GM20000 (cell line): Measurements from ENCODE around the gene ACOT12.
"Not testable (repeated sequence)": the region's sequence is repeated elsewhere in the genome, so short reads cannot be mapped to it uniquely, and the experiment has no call there.

ENCODE experiments used
- DNase-seq: peaks from one replicate; pipeline ENCODE4 v3.0.0; 2012; ENCODE audit warnings: low spot score
- CTCF ChIP-seq: IDR thresholded peaks from 2 replicates; pipeline ENCODE4 v1.5.1; 2012; ENCODE audit warnings: mild to moderate bottlenecking, control low read depth; ENCODE audit errors: extremely low read depth, missing control alignments

Gene ACOT12

GRCh38 chr5:81409896-81410295 lies 16.0 kb upstream of the ACOT12 start:
- DNase-seq, result no peak
- no peak for TF ChIP-seq CTCF

- TF ChIP-seq CTCF, result no peak
- DNase-seq, result no peak
These were observed 15.4 kb upstream of the ACOT12 start for GRCh38 chr5:81409361-81409760.

- no peak for DNase-seq
- TF ChIP-seq CTCF, result no peak
These were observed 14.6 kb upstream of the ACOT12 start for GRCh38 chr5:81408496-81408895.

- DNase-seq, result not testable (repeated sequence)
These were observed 13.9 kb upstream of the ACOT12 start for GRCh38 chr5:81407811-81408210.

- TF ChIP-seq CTCF, result no peak
- no peak for DNase-seq
These were observed 11.4 kb upstream of the ACOT12 start for GRCh38 chr5:81405126-81405891.

- no peak for TF ChIP-seq CTCF
- DNase-seq, result no peak
These were observed 8.4 kb upstream of the ACOT12 start for GRCh38 chr5:81402192-81402930.

GRCh38 chr5:81401266-81401665 lies 7.3 kb upstream of the ACOT12 start:
- no peak for DNase-seq
- no peak for TF ChIP-seq CTCF

- no peak for TF ChIP-seq CTCF
- DNase-seq, result no peak
These were observed 6.4 kb upstream of the ACOT12 start for GRCh38 chr5:81400375-81400774.
